Panc1 (cell line): ENCODE results near the gene LTBP2. TPM values are rescaled to one million over a fixed set of nuclear protein-coding genes. Genes with fewer than 3 reads are reported as not detected.

Source experiments
- ATAC-seq: fragments of 200-7000 bp; cut with Tn5 transposase; 2 replicates; pipeline ENCODE4 v1.9.1; 2020; ENCODE audit warnings: mild to moderate bottlenecking, moderate library complexity
- BruUV-seq: library from RNA; stranded (reverse); fragments of 400-500 nt; replicated peaks from 2 replicates; lab custom pipeline; 2021; lab: Mats Ljungman, UMichigan
- CTCF ChIA-PET: fragments of 300-600 bp; sonication (Branson Sonifier 250); formaldehyde crosslinking; loops from one replicate; lab custom pipeline; 2022; ENCODE audit warnings: antibody characterized with exemption; lab: Charles Lee
- POLR2A ChIA-PET: fragments of 300-600 bp; sonication (Branson Sonifier 250); formaldehyde crosslinking; loops from one replicate; lab custom pipeline; 2022; ENCODE audit warnings: antibody characterized with exemption; lab: Charles Lee
- DNase-seq: peaks from one replicate; pipeline ENCODE4 v3.0.0-alpha.2; 2010; ENCODE audit warnings: low read depth, low spot score
- H3K27ac ChIP-seq: 2 replicates; pipeline ENCODE4 v1.5.1; 2011; ENCODE audit warnings: mild to moderate bottlenecking, low read length, inconsistent platforms
- H3K27me3 ChIP-seq: fragments of 200-500 bp; sonication (Bioruptor generic); 2 replicates; pipeline ENCODE4 v1.6.0; 2014; ENCODE audit warnings: low read length, inconsistent platforms; ENCODE audit not compliant: control insufficient read depth, insufficient read depth
- H3K36me3 ChIP-seq: fragments of 200-500 bp; sonication (Bioruptor generic); 2 replicates; pipeline ENCODE4 v1.5.1; 2014; ENCODE audit warnings: inconsistent platforms, mild to moderate bottlenecking, low read length, moderate library complexity; ENCODE audit not compliant: control insufficient read depth, insufficient read depth
- H3K4me1 ChIP-seq: 2 replicates; pipeline ENCODE4 v1.5.1; 2011; ENCODE audit warnings: inconsistent platforms, mild to moderate bottlenecking, low read length, moderate library complexity; ENCODE audit not compliant: control insufficient read depth, insufficient read depth
- H3K4me3 ChIP-seq, 2 experiments: 2 replicates each; pipeline ENCODE4 v1.5.1; 2011 to 2012; ENCODE audit warnings: low read depth in 2 of 2, low read length in 2 of 2, mild to moderate bottlenecking in 2 of 2, inconsistent platforms in 1 of 2, moderate library complexity in 1 of 2
- H3K9me3 ChIP-seq: fragments of 200-500 bp; sonication (Bioruptor generic); 2 replicates; pipeline ENCODE4 v1.5.1; 2014; ENCODE audit warnings: low read depth, mild to moderate bottlenecking, inconsistent platforms, low read length, moderate library complexity; ENCODE audit not compliant: control insufficient read depth, insufficient read depth
- CTCF ChIP-seq: fragments of 450-650 bp; IDR thresholded peaks from 2 replicates; pipeline ENCODE4 v1.5.1; 2017; ENCODE audit warnings: mild to moderate bottlenecking
- POLR2AphosphoS5 ChIP-seq: IDR thresholded peaks from 2 replicates; pipeline ENCODE4 v1.6.1; 2012; ENCODE audit warnings: mild to moderate bottlenecking, low read depth, low read length, moderate library complexity
- REST ChIP-seq, 2 experiments: IDR thresholded peaks; 2 replicates each; pipeline ENCODE4 v1.6.1; 2011 to 2012; ENCODE audit warnings: low read depth in 2 of 2, control low read depth in 1 of 2, low read length in 1 of 2, mild to moderate bottlenecking in 1 of 2, moderate library complexity in 1 of 2; ENCODE audit not compliant: insufficient read depth in 1 of 2
- SIN3A ChIP-seq: IDR thresholded peaks from 2 replicates; pipeline ENCODE4 v1.6.1; 2012; ENCODE audit warnings: low read depth, mild to moderate bottlenecking, low read length, moderate library complexity, borderline replicate concordance; ENCODE audit not compliant: insufficient read depth
- TCF7L2 ChIP-seq: IDR thresholded peaks from 2 replicates; pipeline ENCODE4 v1.6.1; 2011; ENCODE audit warnings: mild to moderate bottlenecking, low read depth, low read length, inconsistent platforms
- in situ Hi-C: cut with HindIII; loops from 2 replicates; pipeline ENCODE4 v1.10.0; 2016; ENCODE audit warnings: low sequenced_read_pairs, low pct_unique_long_range_greater_than_20kb
- intact Hi-C: fragments of 100-400 bp; cut with micrococcal nuclease; formaldehyde crosslinking; loops from one replicate; pipeline ENCODE4 v1.10.0; 2022; ENCODE audit not compliant: unreplicated experiment
- total RNA-seq: library from RNA; stranded (reverse); gene quantifications from one replicate; pipeline ENCODE4 v1.2.1, GENCODE V29; 2021; ENCODE audit not compliant: unreplicated experiment

The LTBP2 gene
- total RNA-seq, 1 experiment from 2014 or later: 69.8 TPM

GRCh38 chr14:74592476-74593201 is 19.4 kb downstream of the LTBP2 start:
- in situ Hi-C loops (no loop called here), intact Hi-C loops (no loop called here)
- Histone ChIP-seq H3K27me3 (no peaks in the 10 kb centered on the region), H3K36me3 (no peaks in the 10 kb centered on the region), H3K4me3 (no peak overlapping the region), H3K27ac (no peak overlapping the region), H3K4me1 (no peaks in the 10 kb centered on the region), H3K9me3 (no peaks in the 10 kb centered on the region)
- DNase-seq (no peak), ATAC-seq (no peak)
- BruUV-seq: no TSS peak
- no peak for TF ChIP-seq REST (IDR thresholded peaks at IDR 0.05; ENCODE audit: insufficient read depth in 1 of 2, low read depth in 2 of 2, low read length in 1 of 2)
- no peak for TF ChIP-seq TCF7L2
- TF ChIP-seq POLR2AphosphoS5: no peak
- TF ChIP-seq CTCF: no peak
- no peak for TF ChIP-seq SIN3A
- ChIA-PET POLR2A (no interaction called here), CTCF (no interaction called here)

- no TSS peak for BruUV-seq
- in situ Hi-C loops: no loop called here
- no peak overlapping the region for H3K27ac ChIP-seq
Observed at GRCh38 chr14:74591899-74592298, 20.1 kb downstream of the LTBP2 start.

More at GRCh38 chr14:74591899-74592298, 20.1 kb downstream of the LTBP2 start:
- ChIA-PET CTCF (no interaction called here), POLR2A (no interaction called here)
- H3K4me3 ChIP-seq: no peak overlapping the region
- intact Hi-C loops: no loop called here
- TF ChIP-seq TCF7L2 (no peak), CTCF (no peak), POLR2AphosphoS5 (no peak), SIN3A (no peak), REST (IDR thresholded peaks at IDR 0.05; ENCODE audit: insufficient read depth in 1 of 2, low read depth in 2 of 2, low read length in 1 of 2) (no peak)
- H3K27me3 ChIP-seq: no peaks in the 10 kb centered on the region
- H3K4me1 ChIP-seq: no peaks in the 10 kb centered on the region; the same call in 1 of the 2 replicates
- DNase-seq (no peak), ATAC-seq (no peak)
- H3K9me3 ChIP-seq: no peaks in the 10 kb centered on the region
- no peaks in the 10 kb centered on the region for H3K36me3 ChIP-seq
